Vagina (tissue), 2 donors: ENCODE data around the gene DCC.

Experiments
- CTCF ChIP-seq, 3 experiments: fragments of 450-650 bp in 2 of 3; fragments of 200-600 bp in 1 of 3; sonication (generic) in 1 of 3; IDR thresholded peaks; one replicate each; pipeline ENCODE4 v1.5.1; 2017 to 2019; ENCODE audit warnings: antibody characterized with exemption in 3 of 3, mild to moderate bottlenecking in 2 of 3, moderate library complexity in 2 of 3
- POLR2A ChIP-seq, 2 donors: fragments of 450-650 bp; IDR thresholded peaks; one replicate each; pipeline ENCODE4 v1.6.1; 2017; ENCODE audit warnings: antibody characterized with exemption in 2 of 2, mild to moderate bottlenecking in 2 of 2, moderate library complexity in 2 of 2

DNA sequence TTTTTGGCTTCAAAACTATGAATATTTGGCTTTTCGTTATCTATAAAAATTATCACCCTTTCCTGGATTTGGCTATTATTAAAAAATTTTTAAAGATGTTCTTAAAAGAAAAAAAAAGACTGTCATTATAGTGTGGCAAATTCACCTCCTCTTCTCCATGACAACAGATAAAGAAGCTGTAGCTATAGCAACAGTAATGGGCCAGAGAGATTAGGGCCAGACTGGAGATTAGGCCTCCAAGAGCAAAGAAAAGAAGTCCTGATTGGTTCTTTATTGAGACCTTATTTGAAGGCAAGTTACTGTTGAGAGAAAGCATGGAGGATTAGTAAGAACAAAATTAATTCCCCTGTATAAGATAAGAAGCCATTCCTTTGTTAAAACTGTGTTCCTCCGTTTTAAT lies 812.5 kb downstream of the DCC start:
- TF ChIP-seq CTCF (IDR thresholded peaks at IDR 0.05) (no peak), POLR2A (IDR thresholded peaks at IDR 0.05) (no peak)
